Germinal center (tissue), 1 donor: Measurements from ENCODE around the gene SORCS1.

Source experiments
- DNase-seq: peaks from one replicate; pipeline ENCODE4 v3.0.0; 2012; ENCODE audit warnings: mixed read lengths, low spot score

Gene SORCS1

DNA sequence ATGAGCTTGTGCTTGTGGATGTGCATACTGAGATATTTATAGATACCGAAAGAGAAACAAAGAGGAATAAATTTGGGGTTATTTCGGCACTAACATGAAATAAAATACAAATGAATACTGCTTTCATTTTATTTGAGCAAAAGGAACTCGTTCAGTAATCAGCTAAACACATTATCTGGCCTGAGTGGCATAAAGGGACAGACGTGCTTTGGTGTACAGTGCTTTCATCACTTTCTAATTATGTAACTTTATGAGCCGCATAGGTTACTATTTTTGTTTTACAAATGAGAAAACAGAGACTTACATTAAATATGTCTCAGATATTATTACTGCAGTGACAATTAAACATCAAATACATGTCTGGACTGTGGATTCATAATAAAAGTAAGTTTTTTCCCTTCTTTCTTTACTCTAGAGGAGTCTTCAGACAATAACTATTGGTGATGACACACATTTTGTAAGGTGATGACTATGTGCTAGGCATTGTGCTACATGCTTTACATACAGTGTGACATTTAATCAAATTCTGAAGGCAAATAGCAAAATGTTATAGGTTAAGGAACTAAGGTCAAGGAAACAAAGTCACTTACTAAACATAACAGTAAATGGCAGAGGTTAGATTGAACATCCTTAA lies 503.3 kb downstream of the SORCS1 start:
- no peak for DNase-seq

DNA sequence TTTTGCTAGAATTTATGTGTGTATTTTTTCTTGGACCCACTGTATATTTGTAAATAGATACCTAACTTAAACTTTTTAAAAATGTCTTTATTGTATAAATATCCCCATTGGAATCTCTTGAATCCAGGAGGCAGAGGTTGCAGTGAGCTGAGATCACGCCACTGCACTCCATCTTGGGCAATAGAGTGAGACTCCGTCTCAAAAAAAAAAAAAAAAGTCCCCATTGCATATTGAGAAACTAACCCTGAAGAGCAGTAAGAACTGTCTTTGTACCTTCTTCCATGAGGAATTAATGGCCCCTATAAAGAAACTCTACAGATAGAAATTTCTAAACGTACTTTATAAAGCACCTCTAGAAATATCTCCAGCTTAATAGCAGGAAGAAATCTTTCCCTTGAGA lies 504.0 kb downstream of the SORCS1 start:
- no peak for DNase-seq

DNA sequence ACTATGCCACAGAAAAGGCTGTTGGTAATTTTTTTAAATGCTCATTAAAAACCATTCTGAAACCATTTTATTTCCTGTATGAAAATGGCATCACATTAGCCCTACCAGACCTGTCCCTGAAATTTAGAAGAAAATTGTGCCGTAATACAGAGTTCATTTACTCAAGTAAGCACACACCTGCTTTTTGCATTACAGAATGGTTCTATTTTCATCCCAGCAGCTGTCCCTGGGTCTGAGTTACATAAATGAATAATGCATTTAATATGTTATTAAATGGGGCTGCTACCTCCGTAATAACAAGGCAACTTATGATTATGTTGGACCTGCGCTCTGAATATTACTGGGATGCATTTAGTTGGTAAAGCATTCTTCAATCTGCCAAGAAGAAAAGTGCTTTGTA lies 508.9 kb downstream of the SORCS1 start:
- DNase-seq = no peak

DNA sequence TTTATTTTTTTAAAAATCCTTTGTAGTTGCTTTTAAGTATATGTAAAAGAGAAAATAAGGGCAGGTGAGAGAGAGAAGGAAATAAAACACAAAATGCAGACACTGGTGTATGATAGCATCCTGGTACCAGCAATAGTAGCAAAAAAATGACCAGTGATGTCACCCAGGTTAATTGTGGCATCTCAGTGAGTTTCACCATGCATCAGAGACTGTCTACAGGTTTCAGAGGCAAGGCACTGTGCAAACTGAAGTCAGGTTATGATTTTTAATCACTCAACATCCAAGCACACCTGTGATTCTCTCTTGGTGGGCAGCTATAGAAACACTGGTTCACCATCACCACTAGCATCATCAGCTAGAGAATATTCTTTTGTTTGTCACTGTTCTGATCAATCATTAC lies 509.3 kb downstream of the SORCS1 start:
- DNase-seq = no peak

DNA sequence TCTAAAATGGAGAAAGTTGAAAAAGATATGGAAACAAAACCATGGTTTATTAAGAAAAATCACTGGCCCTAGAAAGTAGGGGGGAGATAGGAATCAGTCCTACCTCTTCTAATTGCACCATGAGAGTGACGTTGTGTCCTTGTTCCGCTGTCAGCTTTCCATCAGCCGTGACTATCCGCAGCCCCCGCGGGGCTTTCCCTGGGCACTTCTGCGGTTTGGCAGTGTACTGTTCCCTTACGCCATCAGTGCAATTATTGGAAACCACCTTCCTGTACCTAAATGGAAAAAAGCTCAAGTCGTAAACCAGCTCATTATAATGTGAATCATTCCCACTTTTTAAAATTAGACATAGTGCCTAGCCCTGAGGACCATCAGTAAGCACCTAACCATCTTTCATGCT lies 512.2 kb downstream of the SORCS1 start:
- DNase-seq = no peak

DNA sequence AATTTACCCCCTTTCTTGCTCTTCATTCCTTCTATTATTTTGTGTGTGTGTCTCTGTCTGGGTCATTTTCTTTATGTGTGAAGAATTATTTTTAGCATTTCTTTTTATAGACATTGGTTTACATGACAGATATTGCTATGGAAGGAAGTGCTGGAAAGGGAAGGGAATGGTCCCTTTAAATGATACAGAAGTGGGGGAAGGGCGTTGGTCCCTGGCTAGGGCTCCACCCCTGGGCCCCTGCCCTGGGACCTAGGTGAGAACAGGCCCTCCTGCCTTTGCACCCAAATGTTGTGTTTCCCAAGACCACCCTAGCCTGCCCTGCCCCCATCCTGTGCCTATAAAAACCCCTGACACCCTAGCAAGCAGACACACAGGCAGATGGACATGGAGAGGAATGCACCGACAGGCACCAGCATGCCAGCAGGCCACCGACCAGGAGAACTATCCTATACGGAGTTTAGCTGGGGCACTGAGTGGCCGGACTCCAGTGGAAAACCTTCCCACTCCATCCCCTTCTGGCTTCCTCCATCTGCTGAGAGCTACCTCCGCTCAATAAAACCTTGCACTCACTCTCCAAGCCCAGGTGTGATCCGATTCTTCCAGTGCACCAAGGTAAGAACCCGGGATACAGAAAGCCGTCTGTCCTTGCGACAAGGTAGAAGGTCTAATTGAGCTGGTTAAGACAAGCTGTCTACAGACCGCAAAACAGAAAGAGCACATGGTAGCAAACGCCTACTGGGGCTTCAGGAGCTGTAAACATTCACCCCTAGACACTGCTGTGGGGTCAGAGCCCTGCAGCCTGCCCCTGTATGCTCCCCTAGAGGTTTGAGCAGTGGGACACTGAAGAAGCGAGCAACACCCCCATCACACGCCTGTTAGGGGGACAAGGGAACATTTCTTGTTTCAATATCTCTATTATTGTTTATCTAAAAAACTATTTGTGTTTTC lies 515.7 kb downstream of the SORCS1 start:
- no peak for DNase-seq

DNA sequence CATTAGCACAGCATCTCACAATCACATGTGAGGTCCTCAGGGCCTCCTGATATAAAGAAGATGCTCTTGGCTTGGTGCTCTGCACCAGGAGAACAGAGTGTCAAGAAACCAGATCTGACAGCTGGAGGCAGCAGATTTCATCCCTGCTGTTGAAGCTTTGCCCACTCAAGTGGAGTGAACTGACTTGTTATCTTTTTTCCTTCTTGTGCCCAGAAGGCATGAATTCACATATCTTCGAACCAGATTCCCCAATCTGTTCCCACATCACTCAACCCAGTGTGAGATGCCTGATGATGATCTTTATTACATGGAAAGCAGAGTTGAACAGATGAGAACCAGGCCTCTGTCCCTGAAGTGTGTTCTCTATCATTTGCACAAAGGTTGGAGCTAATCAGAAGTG lies 521.0 kb downstream of the SORCS1 start:
- no peak for DNase-seq

DNA sequence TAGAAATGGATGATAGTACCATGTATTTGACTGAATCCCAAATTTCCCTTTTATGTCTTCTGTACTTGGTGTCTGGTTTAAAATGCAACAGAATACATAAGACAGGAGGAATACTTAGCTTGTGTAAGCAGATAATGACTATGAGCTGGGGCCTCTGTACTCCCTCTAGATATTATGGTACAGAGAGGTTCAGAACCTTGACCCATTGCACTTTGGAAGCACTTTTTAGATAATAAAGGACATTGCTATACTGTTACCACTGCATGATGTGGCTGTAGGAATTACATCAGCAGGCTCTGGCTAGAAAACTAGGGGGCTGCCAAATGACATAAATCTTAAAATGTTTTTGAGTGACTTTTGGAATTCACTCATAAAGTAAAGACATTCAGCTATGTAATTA lies 526.6 kb downstream of the SORCS1 start:
- no peak for DNase-seq

DNA sequence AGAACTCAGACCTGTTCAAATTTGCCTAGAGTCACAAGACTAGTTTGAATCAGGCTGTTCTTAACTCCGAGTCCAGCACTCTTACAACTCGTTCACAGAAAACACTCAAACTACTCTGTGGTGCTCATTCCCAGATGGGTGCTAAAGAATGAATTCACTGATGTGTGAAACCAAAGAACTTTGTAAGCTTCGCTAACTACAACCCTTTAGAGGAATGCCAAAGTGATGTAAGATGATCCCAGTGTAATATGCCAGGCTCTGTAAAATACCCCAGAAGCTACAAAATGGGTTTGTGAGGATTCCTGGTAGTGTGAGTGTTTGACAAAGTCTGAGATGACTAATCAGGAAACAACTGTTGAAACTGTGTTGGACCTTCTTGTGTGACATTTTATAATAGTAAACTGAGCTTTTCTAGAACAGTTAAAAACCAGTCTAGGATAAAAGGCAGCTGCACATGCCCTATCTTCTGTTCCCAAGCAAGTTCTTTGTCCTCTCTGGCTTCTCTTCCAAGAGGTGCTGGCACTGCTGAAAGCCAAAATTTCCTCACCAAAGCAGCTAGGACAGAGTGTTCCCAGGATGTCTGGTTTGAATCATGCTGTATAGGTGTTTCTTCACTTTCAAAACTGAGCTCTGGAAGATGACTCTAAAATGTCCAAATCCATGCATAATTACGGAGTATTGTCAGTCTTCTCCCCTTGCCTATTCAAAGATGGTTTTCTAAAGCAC lies 527.6 kb downstream of the SORCS1 start:
- DNase-seq = no peak

DNA sequence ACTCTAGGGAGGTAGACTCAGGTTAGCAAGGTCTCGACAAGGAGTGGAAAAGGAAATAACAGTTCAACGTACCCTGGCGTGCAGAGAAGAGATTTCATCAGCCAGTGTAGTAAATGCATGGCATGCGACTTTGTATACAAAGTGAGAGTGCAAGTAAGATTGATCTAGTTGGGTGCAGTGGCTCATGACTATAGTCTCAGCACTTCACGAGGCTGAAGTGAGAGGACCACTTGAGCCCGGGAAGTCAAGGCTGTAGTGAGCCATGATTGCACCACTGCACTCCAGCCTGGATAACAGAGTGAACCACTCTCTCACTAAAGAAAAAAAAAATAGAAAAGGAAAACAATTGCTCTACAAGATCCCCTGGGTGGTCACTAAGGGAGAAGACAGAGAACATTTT lies 528.6 kb downstream of the SORCS1 start:
- no peak for DNase-seq

DNA sequence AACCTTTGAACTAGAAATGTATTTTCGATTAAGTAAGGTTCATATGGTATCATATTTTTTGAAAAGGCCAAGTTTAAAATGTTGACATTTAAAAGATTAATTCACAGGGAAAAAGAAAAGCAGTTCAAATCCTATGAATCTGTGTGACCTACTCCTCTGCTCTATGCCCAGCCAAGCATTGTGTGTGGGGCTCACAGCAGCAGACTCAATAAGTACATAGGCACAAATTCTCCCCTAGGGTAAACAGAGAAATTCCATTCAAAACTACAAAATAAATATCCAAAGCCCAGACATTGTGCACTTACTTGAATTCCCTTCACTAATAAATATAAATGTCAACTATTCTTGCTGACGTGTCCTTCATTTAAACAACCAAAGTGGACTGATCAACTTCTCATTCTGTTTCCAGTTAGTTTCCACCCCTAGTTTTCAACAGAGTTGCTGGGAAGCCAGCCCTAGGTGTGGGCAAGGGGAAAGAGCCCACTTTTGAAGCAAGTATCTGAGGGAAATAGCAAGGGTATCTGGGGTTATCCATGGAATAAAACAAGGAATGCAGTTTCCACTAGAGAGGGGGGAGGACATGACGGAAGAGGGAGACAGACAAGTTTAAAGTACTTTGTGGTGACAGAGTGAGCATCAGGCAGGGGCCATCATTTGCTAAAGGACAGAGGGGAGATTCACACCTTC lies 533.3 kb downstream of the SORCS1 start:
- no peak for DNase-seq

DNA sequence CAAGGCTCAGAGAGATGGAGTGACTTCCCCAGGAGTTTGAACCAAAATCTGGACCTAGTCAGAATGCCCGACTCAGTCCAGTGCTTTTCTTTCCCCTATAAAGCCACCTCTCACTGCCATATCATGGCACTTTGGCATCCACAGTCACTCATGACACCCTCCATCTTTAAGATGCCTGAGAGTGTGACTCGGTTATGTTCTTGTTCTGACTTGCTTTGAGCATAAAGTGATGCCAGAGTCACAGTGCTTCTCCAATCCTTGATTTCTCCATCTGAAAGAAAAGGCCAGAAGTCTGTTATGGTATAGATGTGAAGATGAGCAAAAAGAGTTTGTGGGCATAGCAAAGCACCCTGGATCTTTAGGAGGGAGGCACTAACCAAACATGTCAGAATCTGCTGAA lies 538.1 kb downstream of the SORCS1 start:
- DNase-seq = no peak

DNA sequence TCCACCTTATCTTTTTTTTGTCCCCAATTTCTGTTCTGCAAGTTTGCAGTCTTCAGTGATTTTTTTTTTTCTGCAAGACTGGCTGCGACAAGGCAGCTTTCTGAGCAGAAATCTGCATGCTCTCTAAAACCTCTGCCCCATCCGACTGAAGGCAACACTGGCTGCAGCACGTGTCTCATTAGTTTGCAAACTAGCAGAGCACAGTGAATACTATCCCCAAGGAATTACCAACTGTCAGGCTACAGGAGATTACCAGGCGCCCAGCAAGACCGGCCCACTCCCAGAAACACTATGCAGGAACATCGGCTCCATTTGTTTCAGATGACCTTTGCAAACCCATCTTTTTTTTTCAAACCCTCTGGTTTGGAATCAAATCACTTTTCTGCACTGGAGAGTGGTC lies 538.8 kb downstream of the SORCS1 start:
- DNase-seq = no peak

DNA sequence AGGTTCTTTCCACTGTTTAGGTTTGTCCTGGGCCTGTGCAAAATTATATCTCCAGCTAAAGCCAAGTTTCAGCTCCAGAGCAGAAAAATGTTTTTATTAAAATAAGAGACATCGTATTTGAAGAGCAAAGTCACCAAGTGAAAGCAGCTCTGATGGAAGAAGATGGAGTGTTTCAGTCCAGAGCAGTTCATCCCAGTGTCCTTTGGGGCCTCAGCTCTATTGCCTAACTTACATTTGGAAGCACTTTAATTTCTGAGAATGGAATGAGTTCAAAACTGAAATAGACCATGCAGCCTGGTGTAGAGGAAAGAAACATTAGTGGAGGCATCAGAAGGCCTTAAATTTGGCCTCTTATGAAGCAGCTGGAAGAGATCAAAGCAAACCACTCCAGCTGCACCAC lies 545.2 kb downstream of the SORCS1 start:
- no peak for DNase-seq

DNA sequence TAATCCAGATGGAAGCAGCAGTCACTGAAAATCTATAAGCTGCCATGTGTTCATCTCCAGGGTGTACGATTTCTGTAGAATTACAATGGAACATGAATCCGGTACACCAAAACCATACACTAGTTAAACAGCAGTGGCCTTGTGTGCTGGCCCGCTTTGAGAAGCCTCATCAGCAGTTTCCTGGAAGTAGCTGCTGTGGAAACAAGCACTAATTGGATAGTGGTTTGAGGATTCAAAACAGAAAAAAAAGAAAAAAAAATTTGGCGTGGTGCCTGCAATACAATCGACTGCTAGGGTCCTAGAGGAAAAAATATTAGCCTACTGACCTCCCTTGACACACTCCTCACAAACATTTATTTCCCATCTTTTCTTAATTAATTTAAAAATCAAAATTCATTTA lies 545.9 kb downstream of the SORCS1 start:
- DNase-seq = no peak

DNA sequence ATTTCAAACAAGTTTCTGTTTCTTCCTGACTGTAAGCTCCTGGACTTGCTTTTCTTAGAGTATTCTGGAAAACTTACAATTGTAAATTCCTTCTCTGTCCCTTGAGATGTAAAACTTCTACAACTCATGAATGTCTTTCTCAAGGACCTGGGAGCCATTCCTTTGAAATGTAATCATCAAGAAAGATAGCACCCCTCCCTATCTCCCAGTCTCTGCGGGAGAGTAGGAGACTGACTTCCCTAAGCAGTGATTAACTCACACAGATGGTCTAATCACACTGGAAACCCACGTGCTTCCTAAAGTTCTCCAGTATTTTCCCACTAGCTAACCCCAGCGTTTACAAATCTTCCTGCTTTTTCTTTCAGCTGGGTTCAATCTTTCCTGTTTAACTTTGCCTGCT lies 549.4 kb downstream of the SORCS1 start:
- no peak for DNase-seq

DNA sequence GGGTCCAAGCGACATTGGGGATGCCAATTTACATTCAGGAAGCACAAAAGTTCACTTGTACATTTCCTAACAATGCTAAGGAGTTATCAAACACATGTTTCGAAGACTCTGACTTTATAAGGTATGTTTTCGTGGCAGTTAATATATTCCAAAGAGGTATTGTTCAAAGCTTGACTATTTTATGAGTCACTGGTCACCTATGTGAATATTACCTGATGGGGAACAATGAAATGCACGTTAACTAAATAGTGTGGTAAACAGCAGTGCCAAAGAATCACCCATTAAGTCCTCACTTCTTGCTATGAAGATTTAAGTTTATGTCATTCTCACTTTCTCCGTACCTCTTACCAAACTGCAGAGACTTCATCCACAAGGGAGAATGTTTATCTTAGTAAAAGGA lies 550.2 kb downstream of the SORCS1 start:
- no peak for DNase-seq

DNA sequence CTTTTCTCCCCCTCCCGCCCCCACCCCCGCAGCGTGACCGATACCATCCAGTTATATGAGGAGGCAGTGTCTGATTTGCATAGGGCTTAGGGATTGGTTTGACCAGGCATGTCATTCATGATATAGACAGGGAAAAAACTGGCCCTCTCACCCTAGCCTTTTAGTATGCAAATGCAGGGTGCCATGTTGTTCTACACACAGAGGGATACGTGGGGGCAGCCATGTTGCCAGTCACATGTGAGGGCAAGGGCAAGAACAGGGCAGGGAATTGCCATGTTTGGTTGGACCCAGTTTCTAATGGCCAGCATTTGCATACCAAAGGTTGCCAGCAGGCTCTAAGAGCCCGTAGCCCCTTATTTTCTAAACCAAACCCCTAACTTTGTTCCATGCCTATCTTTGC lies 552.1 kb downstream of the SORCS1 start:
- DNase-seq = no peak

DNA sequence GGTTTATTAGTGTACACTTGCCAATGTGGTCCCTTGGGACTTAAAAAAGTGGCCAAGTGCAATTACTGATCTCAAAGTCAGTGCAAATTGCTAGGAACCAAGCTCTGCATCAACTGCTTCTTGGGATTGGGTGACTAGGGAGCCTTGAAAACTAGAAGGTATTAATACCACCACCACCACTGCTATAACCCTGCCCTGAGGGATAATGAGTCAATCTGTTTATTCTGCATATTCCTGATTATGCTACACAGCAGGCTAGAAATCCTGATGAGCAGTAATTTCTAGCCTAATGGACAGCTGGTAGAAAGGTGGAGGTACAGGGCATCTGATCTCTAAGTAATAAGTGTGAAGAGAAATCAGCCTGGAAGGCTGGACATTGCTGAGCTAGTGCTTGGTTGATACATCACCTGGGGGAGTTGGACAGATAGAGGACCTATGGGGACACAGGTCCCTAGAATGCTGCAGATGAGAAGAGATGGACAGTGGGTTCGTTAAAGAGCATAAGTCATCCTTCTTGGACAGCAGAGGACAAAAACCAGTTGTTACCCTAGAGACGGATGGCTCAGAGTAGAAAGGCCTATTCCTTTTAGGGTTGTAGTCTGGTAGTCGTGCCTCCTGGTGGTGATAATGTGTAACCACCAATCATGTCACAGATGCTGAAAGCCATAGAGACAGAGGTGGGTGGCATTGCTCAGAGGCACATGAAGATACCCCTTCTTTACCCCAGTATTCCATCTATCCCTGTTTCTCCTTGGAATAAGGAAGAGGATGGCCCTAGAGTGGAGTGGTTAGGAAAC lies 554.8 kb downstream of the SORCS1 start:
- DNase-seq = no peak

DNA sequence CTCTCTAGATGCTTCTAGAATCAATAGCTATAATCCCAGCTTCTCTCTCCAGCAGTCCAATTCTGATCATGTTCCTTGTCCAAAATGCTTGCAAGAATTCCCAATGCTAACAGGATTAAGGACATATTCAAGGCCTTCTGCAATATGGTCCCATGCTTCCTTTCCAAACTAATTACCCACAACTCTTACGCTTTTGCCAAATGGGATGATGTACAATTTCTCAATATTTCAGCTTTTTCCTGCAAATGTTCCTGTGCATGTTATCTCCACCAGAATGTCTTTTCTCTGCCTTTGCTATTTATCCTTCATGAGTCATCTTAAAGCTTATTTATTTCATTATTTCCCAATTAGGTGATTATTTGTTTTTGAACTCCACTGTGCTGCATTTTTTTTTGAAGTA lies 556.4 kb downstream of the SORCS1 start:
- no peak for DNase-seq

DNA sequence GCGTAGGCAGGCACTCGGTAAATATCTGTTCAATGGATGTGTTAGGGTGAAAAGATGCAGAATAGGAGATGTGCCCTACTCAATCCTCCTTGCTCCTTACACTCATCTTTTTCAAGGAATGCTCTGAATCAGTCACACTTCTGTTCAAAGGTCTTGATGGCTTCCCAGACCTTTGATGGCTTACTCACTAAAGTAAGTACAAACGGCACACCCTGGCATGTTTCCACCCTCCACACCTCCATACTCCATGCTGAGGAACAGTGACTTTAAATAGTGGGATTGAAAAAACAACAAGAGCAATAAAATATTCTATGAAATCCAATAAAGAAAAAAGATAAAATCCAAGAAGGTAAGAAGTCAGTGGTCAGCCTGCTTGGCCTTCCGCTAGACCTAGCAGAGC lies 569.2 kb downstream of the SORCS1 start:
- DNase-seq = no peak

DNA sequence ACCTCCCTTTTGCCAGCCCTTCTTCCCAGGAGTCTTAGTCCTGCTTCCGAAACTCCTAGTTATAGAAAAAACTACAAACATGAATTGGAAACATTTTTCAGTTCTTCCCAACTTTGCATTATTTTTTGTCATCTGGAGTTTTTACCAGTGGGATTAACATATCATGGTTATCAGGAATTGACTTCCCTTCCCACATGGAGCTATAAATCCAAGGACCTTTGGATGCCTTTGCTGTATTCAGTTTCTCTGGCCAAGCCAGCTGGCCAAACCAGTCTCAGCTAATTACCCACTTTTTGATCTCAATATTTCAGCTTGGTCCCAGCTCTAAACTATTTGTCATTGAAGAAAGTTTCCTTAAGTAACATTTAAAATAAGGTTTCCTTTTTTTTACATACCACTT lies 570.6 kb downstream of the SORCS1 start:
- DNase-seq = no peak
